Right cardiac atrium (tissue), 5 donors: ENCODE measurements around the gene PDE4D. TPM values are rescaled to one million over a fixed set of nuclear protein-coding genes. Genes with fewer than 3 reads are reported as not detected.

Source experiments
- ATAC-seq, 2 donors: fragments of 200-7000 bp; cut with Tn5 transposase; one replicate each; pipeline versions ENCODE4 v1.8.0 to v1.9.1; 2020; ENCODE audit warnings: moderate library complexity in 2 of 2, mild to moderate bottlenecking in 1 of 2
- DNase-seq, 3 donors: peaks; one replicate each; pipeline ENCODE4 v3.0.0-alpha.2; 2020
- H3K27ac ChIP-seq: one replicate; pipeline ENCODE4 v1.5.1; 2013; ENCODE audit warnings: mild to moderate bottlenecking, low read length, control low read depth, moderate library complexity
- H3K27me3 ChIP-seq: one replicate; pipeline ENCODE4 v1.6.1; 2013; ENCODE audit not compliant: control insufficient read depth, insufficient read depth
- H3K4me1 ChIP-seq: one replicate; pipeline ENCODE4 v1.6.1; 2013; ENCODE audit warnings: low read length; ENCODE audit not compliant: control insufficient read depth, insufficient read depth
- H3K4me3 ChIP-seq: one replicate; pipeline ENCODE4 v1.5.1; 2013; ENCODE audit warnings: low read length, control low read depth
- H3K9me3 ChIP-seq: one replicate; pipeline ENCODE4 v1.6.1; 2013; ENCODE audit warnings: low read length; ENCODE audit not compliant: control insufficient read depth
- WGBS: extraction: QIAGEN DNeasy Blood & Tissue Kit; methylation state at CpG from one replicate; pipeline ENCODE4 v1.1.7; 2013; 5-methylcytosine and 5-hydroxymethylcytosine counted together
- intact Hi-C, 4 donors: fragments of 100-400 bp; cut with DNase I; formaldehyde crosslinking; loops; one replicate each; pipeline versions ENCODE4 v1.11.0 to v1.14.0; 2022 to 2023
- polyA plus RNA-seq: library from polyadenylated mRNA; stranded (reverse); fragments of 200-250 nt; gene quantifications from one replicate; pipeline ENCODE4 v1.2.3, GENCODE V29; 2013
- total RNA-seq, 4 donors: library from RNA; stranded (reverse); fragmentation: NEBNext Ultra II Directional; extraction: Animal tissue kit (Norgen Biotek cat#: 25700); gene quantifications; one replicate each; pipeline ENCODE4 v1.2.1, GENCODE V29; 2021
- donor health status: healthy with polysubstance abuse.
- donor health status: DM: no; HTN: yes; CAD: no.
- donor health status: DM: no; HTN: no; CAD: no.
- donor health status: DM: no; HTN: yes; CAD: no; lungs with severe emphysema.
- donor health status: DM: yes; HTN: yes; CAD: no.

Gene PDE4D
- total and polyA plus RNA-seq, 5 donors: 13.2 to 104 (median 38.8) TPM

GRCh38 chr5:59142927-59143326 is 750.6 kb downstream of the PDE4D start:
- H3K4me3 ChIP-seq: no peak overlapping the region
- no peak for ATAC-seq
- no peak for DNase-seq
- intact Hi-C loops: no loop called here
- H3K9me3 ChIP-seq: no peaks in the 10 kb centered on the region
- no peaks in the 10 kb centered on the region for H3K27me3 ChIP-seq
- peak overlapping the region; percentile 75 for H3K27ac ChIP-seq
- no peaks in the 10 kb centered on the region for H3K4me1 ChIP-seq

GRCh38 chr5:59142138-59142537 is 751.4 kb downstream of the PDE4D start:
- WGBS: 97% methylated on average over 2 of the region's 2 CpGs
- Histone ChIP-seq H3K9me3 (no peaks in the 10 kb centered on the region), H3K4me1 (no peaks in the 10 kb centered on the region), H3K27me3 (no peaks in the 10 kb centered on the region), H3K4me3 (no peak overlapping the region), H3K27ac (no peak overlapping the region)
- DNase-seq (no peak), ATAC-seq (no peak)
- intact Hi-C loops: no loop called here

- no peak overlapping the region for H3K27ac ChIP-seq
- intact Hi-C loops: no loop called here
- H3K27me3 ChIP-seq: no peaks in the 10 kb centered on the region
- H3K9me3 ChIP-seq: no peaks in the 10 kb centered on the region
- WGBS: 95% methylated on average over 2 of the region's 2 CpGs
- no peaks in the 10 kb centered on the region for H3K4me1 ChIP-seq
- H3K4me3 ChIP-seq: no peak overlapping the region
- DNase-seq (no peak), ATAC-seq (no peak)
These were observed 753.4 kb downstream of the PDE4D start for GRCh38 chr5:59140133-59140532.

GRCh38 chr5:59139695-59140094 is 753.8 kb downstream of the PDE4D start:
- no peaks in the 10 kb centered on the region for H3K4me1 ChIP-seq
- no peaks in the 10 kb centered on the region for H3K27me3 ChIP-seq
- ATAC-seq (no peak), DNase-seq (no peak)
- WGBS: 91% methylated on average over 1 of the region's 1 CpG
- no peak overlapping the region for H3K27ac ChIP-seq
- intact Hi-C loops: no loop called here
- no peaks in the 10 kb centered on the region for H3K9me3 ChIP-seq
- no peak overlapping the region for H3K4me3 ChIP-seq

- no peak for ATAC-seq
- Histone ChIP-seq H3K4me3 (no peak overlapping the region), H3K27ac (no peak overlapping the region), H3K4me1 (peaks cover 2% of the 10 kb centered on the region), H3K9me3 (no peaks in the 10 kb centered on the region), H3K27me3 (no peaks in the 10 kb centered on the region)
- 94% methylated on average over 2 of the region's 2 CpGs for WGBS
- intact Hi-C loops: no loop called here
- DNase-seq: no peak
These were observed 755.0 kb downstream of the PDE4D start for GRCh38 chr5:59138509-59138908.

GRCh38 chr5:59137846-59138245 is 755.7 kb downstream of the PDE4D start:
- peaks cover 4% of the 10 kb centered on the region for H3K4me1 ChIP-seq
- ATAC-seq: no peak
- H3K9me3 ChIP-seq: no peaks in the 10 kb centered on the region
- no peak overlapping the region for H3K4me3 ChIP-seq
- no peaks in the 10 kb centered on the region for H3K27me3 ChIP-seq
- intact Hi-C loops: no loop called here
- no peak overlapping the region for H3K27ac ChIP-seq
- no peak for DNase-seq
- 77% methylated on average over 2 of the region's 2 CpGs for WGBS

GRCh38 chr5:59136549-59136948 is 757.0 kb downstream of the PDE4D start:
- no peaks in the 10 kb centered on the region for H3K27me3 ChIP-seq
- intact Hi-C loops: no loop called here
- ATAC-seq: no peak
- H3K9me3 ChIP-seq: no peaks in the 10 kb centered on the region
- no peak overlapping the region for H3K4me3 ChIP-seq
- WGBS: 44% methylated on average over 2 of the region's 2 CpGs
- H3K4me1 ChIP-seq: peaks cover 4% of the 10 kb centered on the region
- H3K27ac ChIP-seq: no peak overlapping the region
- DNase-seq: no peak

GRCh38 chr5:59134471-59135163 is 758.9 kb downstream of the PDE4D start:
- no peaks in the 10 kb centered on the region for H3K27me3 ChIP-seq
- H3K9me3 ChIP-seq: no peaks in the 10 kb centered on the region
- DNase-seq: no peak
- peak in 1 of 2 donors; percentile 40 for ATAC-seq
- peaks cover 4% of the 10 kb centered on the region for H3K4me1 ChIP-seq
- 78% methylated on average over 5 of the region's 5 CpGs for WGBS
- H3K27ac ChIP-seq: no peak overlapping the region
- intact Hi-C loops: no loop called here
- no peak overlapping the region for H3K4me3 ChIP-seq

GRCh38 chr5:59133764-59134261 is 759.7 kb downstream of the PDE4D start:
- intact Hi-C loops: no loop called here
- 68% methylated on average over 2 of the region's 2 CpGs for WGBS
- Histone ChIP-seq H3K27me3 (no peaks in the 10 kb centered on the region), H3K27ac (no peak overlapping the region), H3K4me1 (peaks cover 4% of the 10 kb centered on the region), H3K9me3 (no peaks in the 10 kb centered on the region), H3K4me3 (no peak overlapping the region)
- ATAC-seq: peak in 1 of 2 donors; percentile 15
- DNase-seq: no peak

GRCh38 chr5:59132131-59132530 is 761.4 kb downstream of the PDE4D start:
- H3K4me1 ChIP-seq: peaks cover 6% of the 10 kb centered on the region
- ATAC-seq (no peak), DNase-seq (no peak)
- no peaks in the 10 kb centered on the region for H3K27me3 ChIP-seq
- H3K9me3 ChIP-seq: no peaks in the 10 kb centered on the region
- intact Hi-C loops: no loop called here
- H3K27ac ChIP-seq: no peak overlapping the region
- no peak overlapping the region for H3K4me3 ChIP-seq
- WGBS: 97% methylated on average over 5 of the region's 5 CpGs

GRCh38 chr5:59130431-59130830 is 763.1 kb downstream of the PDE4D start:
- no peak for ATAC-seq
- Histone ChIP-seq H3K4me1 (peaks cover 10% of the 10 kb centered on the region), H3K9me3 (no peaks in the 10 kb centered on the region), H3K4me3 (no peak overlapping the region), H3K27ac (no peak overlapping the region), H3K27me3 (no peaks in the 10 kb centered on the region)
- WGBS: 91% methylated on average over 2 of the region's 2 CpGs
- intact Hi-C loops: no loop called here
- no peak for DNase-seq
